HG02571 (cell line): ENCODE results near the gene RBFOX2.

Experiments
- ATAC-seq: cut with Tn5 transposase; IDR thresholded peaks from one replicate; pipeline ENCODE4 v1.9.1; 2021; ENCODE audit warnings: mild to moderate bottlenecking, moderate library complexity; ENCODE audit not compliant: unreplicated experiment

Gene RBFOX2

GRCh38 chr22:35978889-35979288, 49.7 kb downstream of the RBFOX2 start:
- no peak for ATAC-seq

GRCh38 chr22:35978201-35978600, 50.4 kb downstream of the RBFOX2 start:
- no peak for ATAC-seq

- no peak for ATAC-seq
These were observed 51.5 kb downstream of the RBFOX2 start for GRCh38 chr22:35977136-35977535.

GRCh38 chr22:35973388-35973787, 55.2 kb downstream of the RBFOX2 start:
- ATAC-seq = no peak

GRCh38 chr22:35972559-35972958, 56.1 kb downstream of the RBFOX2 start:
- no peak for ATAC-seq

- ATAC-seq = no peak
These were observed 57.0 kb downstream of the RBFOX2 start for GRCh38 chr22:35971456-35972119.

- no peak for ATAC-seq
These were observed 57.8 kb downstream of the RBFOX2 start for GRCh38 chr22:35970616-35971455.

GRCh38 chr22:35967046-35967397, 61.6 kb downstream of the RBFOX2 start:
- ATAC-seq = no peak

- ATAC-seq = no peak
These were observed 62.1 kb downstream of the RBFOX2 start for GRCh38 chr22:35966314-35967045.

GRCh38 chr22:35963237-35963810, 65.3 kb downstream of the RBFOX2 start:
- no peak for ATAC-seq

- ATAC-seq = no peak
These were observed 66.9 kb downstream of the RBFOX2 start for GRCh38 chr22:35961480-35962295.

- no peak for ATAC-seq
These were observed 67.8 kb downstream of the RBFOX2 start for GRCh38 chr22:35960854-35961253.

GRCh38 chr22:35959121-35959800, 69.4 kb downstream of the RBFOX2 start:
- ATAC-seq = no peak

- ATAC-seq = no peak
These were observed 70.3 kb downstream of the RBFOX2 start for GRCh38 chr22:35958334-35958733.

GRCh38 chr22:35957589-35957988, 71.0 kb downstream of the RBFOX2 start:
- no peak for ATAC-seq

- ATAC-seq = no peak
These were observed 71.8 kb downstream of the RBFOX2 start for GRCh38 chr22:35956850-35957249.

GRCh38 chr22:35955546-35955945, 73.1 kb downstream of the RBFOX2 start:
- no peak for ATAC-seq

GRCh38 chr22:35952576-35952975, 76.0 kb downstream of the RBFOX2 start:
- ATAC-seq = no peak

GRCh38 chr22:35950262-35950661, 78.4 kb downstream of the RBFOX2 start:
- no peak for ATAC-seq

- no peak for ATAC-seq
These were observed 79.4 kb downstream of the RBFOX2 start for GRCh38 chr22:35949243-35949642.
